ENCODE measurements around the gene TSSK3.

The TSSK3 gene

GRCh38 chr1:32400876-32401631 is 38.7 kb downstream of the TSSK3 start:
- no peak for TF ChIP-seq POLR2AphosphoS5 (IDR thresholded peaks at IDR 0.05; ENCODE audit: low read depth, low read length)
- TF ChIP-seq TAF1 (IDR thresholded peaks at IDR 0.05; ENCODE audit: borderline replicate concordance, insufficient read depth, low read length), result no peak
- TF ChIP-seq REST (IDR thresholded peaks at IDR 0.05; ENCODE audit: insufficient read depth in 1 of 2, low read depth in 2 of 2, low read length in 2 of 2), result no peak
- TF ChIP-seq SIN3A (IDR thresholded peaks at IDR 0.05; ENCODE audit: borderline replicate concordance, insufficient read depth, low read length), result no peak
- no peak for TF ChIP-seq FOXP2 (optimal IDR thresholded peaks at IDR 0.05; ENCODE audit: borderline replicate concordance, extremely low read depth, extremely low read length, insufficient read depth)

- TF ChIP-seq REST (IDR thresholded peaks at IDR 0.05; ENCODE audit: insufficient read depth in 1 of 2, low read depth in 2 of 2, low read length in 2 of 2) (no peak), TAF1 (IDR thresholded peaks at IDR 0.05; ENCODE audit: borderline replicate concordance, insufficient read depth, low read length) (no peak), POLR2AphosphoS5 (IDR thresholded peaks at IDR 0.05; ENCODE audit: low read depth, low read length) (no peak), FOXP2 (optimal IDR thresholded peaks at IDR 0.05; ENCODE audit: borderline replicate concordance, extremely low read depth, extremely low read length, insufficient read depth) (no peak), SIN3A (IDR thresholded peaks at IDR 0.05; ENCODE audit: borderline replicate concordance, insufficient read depth, low read length) (no peak)
These were observed 42.6 kb downstream of the TSSK3 start for GRCh38 chr1:32404946-32405345.

GRCh38 chr1:32405672-32406467 is 43.5 kb downstream of the TSSK3 start:
- TF ChIP-seq SIN3A (IDR thresholded peaks at IDR 0.05; ENCODE audit: borderline replicate concordance, insufficient read depth, low read length) (no peak), FOXP2 (optimal IDR thresholded peaks at IDR 0.05; ENCODE audit: borderline replicate concordance, extremely low read depth, extremely low read length, insufficient read depth) (no peak), POLR2AphosphoS5 (IDR thresholded peaks at IDR 0.05; ENCODE audit: low read depth, low read length) (no peak), REST (IDR thresholded peaks at IDR 0.05; ENCODE audit: insufficient read depth in 1 of 2, low read depth in 2 of 2, low read length in 2 of 2) (no peak), TAF1 (IDR thresholded peaks at IDR 0.05; ENCODE audit: borderline replicate concordance, insufficient read depth, low read length) (no peak)

- TF ChIP-seq REST (IDR thresholded peaks at IDR 0.05; ENCODE audit: insufficient read depth in 1 of 2, low read depth in 2 of 2, low read length in 2 of 2), result no peak
- TF ChIP-seq FOXP2 (optimal IDR thresholded peaks at IDR 0.05; ENCODE audit: borderline replicate concordance, extremely low read depth, extremely low read length, insufficient read depth), result no peak
- TF ChIP-seq SIN3A (IDR thresholded peaks at IDR 0.05; ENCODE audit: borderline replicate concordance, insufficient read depth, low read length), result no peak
- TF ChIP-seq POLR2AphosphoS5 (IDR thresholded peaks at IDR 0.05; ENCODE audit: low read depth, low read length), result no peak
- TF ChIP-seq TAF1 (IDR thresholded peaks at IDR 0.05; ENCODE audit: borderline replicate concordance, insufficient read depth, low read length), result no peak
These were observed 44.3 kb downstream of the TSSK3 start for GRCh38 chr1:32406629-32407111.

Measured in PFSK-1 (cell line).